ENCODE measurements around the gene CC2D1A.

- TF ChIP-seq CTCF (IDR thresholded peaks at IDR 0.05; ENCODE audit: low read length) (no peak), EZH2 (optimal IDR thresholded peaks at IDR 0.05; ENCODE audit: low read depth, low read length) (no peak)
Measured at GRCh38 chr19:13860679-13861391, 45.2 kb upstream of the CC2D1A start.

Measured in MM.1S (cell line).